Breast epithelium (tissue), 3 donors: ENCODE data around the gene CDHR3.

Experiments used
- POLR2A ChIP-seq: fragments of 450-650 bp; IDR thresholded peaks from one replicate; pipeline ENCODE4 v1.6.1; 2016; ENCODE audit warnings: antibody characterized with exemption, mild to moderate bottlenecking, moderate library complexity
- TF ChIP-seq, protein P1 (sequence below), 3 donors: fragments of 450-650 bp; IDR thresholded peaks; one replicate each; pipeline ENCODE4 v1.5.1; 2016 to 2017; ENCODE audit warnings: antibody characterized with exemption in 3 of 3, mild to moderate bottlenecking in 3 of 3, moderate library complexity in 3 of 3

DNA sequence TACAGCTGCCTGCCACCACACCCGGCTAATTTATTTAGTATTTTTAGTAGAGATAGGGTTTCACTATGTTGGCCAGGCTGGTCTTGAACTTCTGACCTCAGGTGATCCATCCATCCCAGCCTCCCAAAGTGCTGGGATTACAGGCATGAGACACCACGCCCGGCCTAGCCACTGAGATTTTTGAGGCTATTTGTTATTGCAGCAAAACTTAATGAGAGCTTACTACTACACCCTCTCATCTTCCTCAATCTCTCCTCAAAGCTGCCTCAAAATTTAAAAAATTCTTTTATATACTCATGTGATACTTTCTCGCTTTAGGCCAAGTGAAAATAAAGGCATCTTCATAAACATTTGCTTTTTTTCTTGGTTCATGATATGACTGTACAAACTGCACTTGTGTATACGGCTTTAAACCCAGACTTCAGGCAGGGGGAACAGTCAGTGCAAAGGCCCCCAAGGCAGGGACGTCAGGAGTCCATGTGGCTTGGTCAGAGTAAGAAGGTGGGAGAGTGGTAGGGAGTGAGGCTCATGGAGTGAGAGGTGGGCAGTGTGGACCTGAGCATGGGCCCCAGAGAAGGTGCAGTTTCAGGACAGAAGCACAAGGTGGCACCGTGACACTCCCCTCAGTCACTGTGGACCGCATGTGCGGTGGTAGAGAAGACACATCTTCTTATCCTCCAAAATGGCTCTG lies 93.6 kb downstream of the CDHR3 start:
- TF ChIP-seq, protein P1, sequence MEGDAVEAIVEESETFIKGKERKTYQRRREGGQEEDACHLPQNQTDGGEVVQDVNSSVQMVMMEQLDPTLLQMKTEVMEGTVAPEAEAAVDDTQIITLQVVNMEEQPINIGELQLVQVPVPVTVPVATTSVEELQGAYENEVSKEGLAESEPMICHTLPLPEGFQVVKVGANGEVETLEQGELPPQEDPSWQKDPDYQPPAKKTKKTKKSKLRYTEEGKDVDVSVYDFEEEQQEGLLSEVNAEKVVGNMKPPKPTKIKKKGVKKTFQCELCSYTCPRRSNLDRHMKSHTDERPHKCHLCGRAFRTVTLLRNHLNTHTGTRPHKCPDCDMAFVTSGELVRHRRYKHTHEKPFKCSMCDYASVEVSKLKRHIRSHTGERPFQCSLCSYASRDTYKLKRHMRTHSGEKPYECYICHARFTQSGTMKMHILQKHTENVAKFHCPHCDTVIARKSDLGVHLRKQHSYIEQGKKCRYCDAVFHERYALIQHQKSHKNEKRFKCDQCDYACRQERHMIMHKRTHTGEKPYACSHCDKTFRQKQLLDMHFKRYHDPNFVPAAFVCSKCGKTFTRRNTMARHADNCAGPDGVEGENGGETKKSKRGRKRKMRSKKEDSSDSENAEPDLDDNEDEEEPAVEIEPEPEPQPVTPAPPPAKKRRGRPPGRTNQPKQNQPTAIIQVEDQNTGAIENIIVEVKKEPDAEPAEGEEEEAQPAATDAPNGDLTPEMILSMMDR (IDR thresholded peaks at IDR 0.05), result peak; percentile 83 to 93 (median 84)
- TF ChIP-seq POLR2A, result no peak
